Panc1 (cell line): ENCODE data around the gene OGDH. TPM values are rescaled to one million over a fixed set of nuclear protein-coding genes. Genes with fewer than 3 reads are reported as not detected.

ENCODE experiments used
- ATAC-seq: fragments of 200-7000 bp; cut with Tn5 transposase; 2 replicates; pipeline ENCODE4 v1.9.1; 2020; ENCODE audit warnings: mild to moderate bottlenecking, moderate library complexity
- BruUV-seq: library from RNA; stranded (reverse); fragments of 400-500 nt; replicated peaks from 2 replicates; lab custom pipeline; 2021; lab: Mats Ljungman, UMichigan
- CTCF ChIA-PET: fragments of 300-600 bp; sonication (Branson Sonifier 250); formaldehyde crosslinking; loops from one replicate; lab custom pipeline; 2022; ENCODE audit warnings: antibody characterized with exemption; lab: Charles Lee
- POLR2A ChIA-PET: fragments of 300-600 bp; sonication (Branson Sonifier 250); formaldehyde crosslinking; loops from one replicate; lab custom pipeline; 2022; ENCODE audit warnings: antibody characterized with exemption; lab: Charles Lee
- DNase-seq: peaks from one replicate; pipeline ENCODE4 v3.0.0-alpha.2; 2010; ENCODE audit warnings: low read depth, low spot score
- H3K27ac ChIP-seq: 2 replicates; pipeline ENCODE4 v1.5.1; 2011; ENCODE audit warnings: mild to moderate bottlenecking, low read length, inconsistent platforms
- H3K27me3 ChIP-seq: fragments of 200-500 bp; sonication (Bioruptor generic); 2 replicates; pipeline ENCODE4 v1.6.0; 2014; ENCODE audit warnings: low read length, inconsistent platforms; ENCODE audit not compliant: control insufficient read depth, insufficient read depth
- H3K36me3 ChIP-seq: fragments of 200-500 bp; sonication (Bioruptor generic); 2 replicates; pipeline ENCODE4 v1.5.1; 2014; ENCODE audit warnings: inconsistent platforms, mild to moderate bottlenecking, low read length, moderate library complexity; ENCODE audit not compliant: control insufficient read depth, insufficient read depth
- H3K4me1 ChIP-seq: 2 replicates; pipeline ENCODE4 v1.5.1; 2011; ENCODE audit warnings: inconsistent platforms, mild to moderate bottlenecking, low read length, moderate library complexity; ENCODE audit not compliant: control insufficient read depth, insufficient read depth
- H3K4me3 ChIP-seq, 2 experiments: 2 replicates each; pipeline ENCODE4 v1.5.1; 2011 to 2012; ENCODE audit warnings: low read depth in 2 of 2, low read length in 2 of 2, mild to moderate bottlenecking in 2 of 2, inconsistent platforms in 1 of 2, moderate library complexity in 1 of 2
- H3K9me3 ChIP-seq: fragments of 200-500 bp; sonication (Bioruptor generic); 2 replicates; pipeline ENCODE4 v1.5.1; 2014; ENCODE audit warnings: low read depth, mild to moderate bottlenecking, inconsistent platforms, low read length, moderate library complexity; ENCODE audit not compliant: control insufficient read depth, insufficient read depth
- CTCF ChIP-seq: fragments of 450-650 bp; IDR thresholded peaks from 2 replicates; pipeline ENCODE4 v1.5.1; 2017; ENCODE audit warnings: mild to moderate bottlenecking
- POLR2AphosphoS5 ChIP-seq: IDR thresholded peaks from 2 replicates; pipeline ENCODE4 v1.6.1; 2012; ENCODE audit warnings: mild to moderate bottlenecking, low read depth, low read length, moderate library complexity
- REST ChIP-seq, 2 experiments: IDR thresholded peaks; 2 replicates each; pipeline ENCODE4 v1.6.1; 2011 to 2012; ENCODE audit warnings: low read depth in 2 of 2, control low read depth in 1 of 2, low read length in 1 of 2, mild to moderate bottlenecking in 1 of 2, moderate library complexity in 1 of 2; ENCODE audit not compliant: insufficient read depth in 1 of 2
- SIN3A ChIP-seq: IDR thresholded peaks from 2 replicates; pipeline ENCODE4 v1.6.1; 2012; ENCODE audit warnings: low read depth, mild to moderate bottlenecking, low read length, moderate library complexity, borderline replicate concordance; ENCODE audit not compliant: insufficient read depth
- TCF7L2 ChIP-seq: IDR thresholded peaks from 2 replicates; pipeline ENCODE4 v1.6.1; 2011; ENCODE audit warnings: mild to moderate bottlenecking, low read depth, low read length, inconsistent platforms
- in situ Hi-C: cut with HindIII; loops from 2 replicates; pipeline ENCODE4 v1.10.0; 2016; ENCODE audit warnings: low sequenced_read_pairs, low pct_unique_long_range_greater_than_20kb
- intact Hi-C: fragments of 100-400 bp; cut with micrococcal nuclease; formaldehyde crosslinking; loops from one replicate; pipeline ENCODE4 v1.10.0; 2022; ENCODE audit not compliant: unreplicated experiment
- total RNA-seq: library from RNA; stranded (reverse); gene quantifications from one replicate; pipeline ENCODE4 v1.2.1, GENCODE V29; 2021; ENCODE audit not compliant: unreplicated experiment

The OGDH gene
- total RNA-seq, 1 experiment from 2014 or later = 166 TPM

- Histone ChIP-seq H3K27ac (no peak overlapping the region), H3K9me3 (no peaks in the 10 kb centered on the region), H3K4me1 (no peaks in the 10 kb centered on the region), H3K27me3 (no peaks in the 10 kb centered on the region), H3K4me3 (no peak overlapping the region), H3K36me3 (no peaks in the 10 kb centered on the region)
- ATAC-seq = 0 out of 2 replicates have a peak, but pooled peaks have one; percentile 59
- ChIA-PET POLR2A (no interaction called here), CTCF (no interaction called here)
- no peak for DNase-seq
- in situ Hi-C loops = no loop called here
- BruUV-seq = no TSS peak
- TF ChIP-seq REST (IDR thresholded peaks at IDR 0.05; ENCODE audit: insufficient read depth in 1 of 2, low read depth in 2 of 2, low read length in 1 of 2) (no peak), SIN3A (no peak), POLR2AphosphoS5 (no peak), CTCF (no peak), TCF7L2 (no peak)
- intact Hi-C loops = no loop called here
Observed at GRCh38 chr7:44727158-44727936, 120.9 kb downstream of the OGDH start.

- Histone ChIP-seq H3K27ac (no peak overlapping the region), H3K9me3 (no peaks in the 10 kb centered on the region), H3K36me3 (no peaks in the 10 kb centered on the region), H3K4me1 (no peaks in the 10 kb centered on the region), H3K27me3 (no peaks in the 10 kb centered on the region), H3K4me3 (no peak overlapping the region)
- POLR2A ChIA-PET = no interaction called here
- DNase-seq (no peak), ATAC-seq (no peak)
- CTCF ChIA-PET = no interaction called here
- no TSS peak for BruUV-seq
- intact Hi-C loops = no loop called here
- TF ChIP-seq POLR2AphosphoS5 (no peak), TCF7L2 (no peak), CTCF (no peak), REST (IDR thresholded peaks at IDR 0.05; ENCODE audit: insufficient read depth in 1 of 2, low read depth in 2 of 2, low read length in 1 of 2) (no peak), SIN3A (no peak)
- in situ Hi-C loops = no loop called here
Observed at GRCh38 chr7:44727937-44728262, 121.5 kb downstream of the OGDH start.
